HEK293 (cell line): Measurements from ENCODE around the gene GPI.

ENCODE experiments used
- GLI2 ChIP-seq: fragments of 450-650 bp; formaldehyde crosslinking; IDR thresholded peaks from 2 replicates; pipeline ENCODE4; 2017; ENCODE audit warnings: missing biosample characterization, missing genetic modification characterization, low read depth, borderline replicate concordance
- GLI4 ChIP-seq: fragments of 450-650 bp; formaldehyde crosslinking; IDR thresholded peaks from 2 replicates; pipeline ENCODE4 v1.5.1; 2016; ENCODE audit warnings: missing biosample characterization, missing genetic modification characterization
- PRDM6 ChIP-seq: fragments of 450-650 bp; formaldehyde crosslinking; IDR thresholded peaks from 2 replicates; pipeline ENCODE4 v1.5.1; 2017; ENCODE audit warnings: missing biosample characterization, missing genetic modification characterization
- SP2 ChIP-seq: fragments of 450-650 bp; formaldehyde crosslinking; IDR thresholded peaks from 2 replicates; pipeline ENCODE4 v1.5.1; 2016; ENCODE audit warnings: missing biosample characterization, missing genetic modification characterization
- ZBTB44 ChIP-seq: fragments of 450-650 bp; IDR thresholded peaks from 2 replicates; pipeline ENCODE4 v1.5.1; 2018; ENCODE audit warnings: missing biosample characterization, mild to moderate bottlenecking, missing genetic modification characterization
- ZBTB49 ChIP-seq: fragments of 450-650 bp; formaldehyde crosslinking; IDR thresholded peaks from 2 replicates; pipeline ENCODE4 v1.5.1; 2016; ENCODE audit warnings: missing biosample characterization, missing genetic modification characterization, low read depth
- ZEB2 ChIP-seq: fragments of 450-650 bp; formaldehyde crosslinking; IDR thresholded peaks from 2 replicates; pipeline ENCODE4 v1.5.1; 2016; ENCODE audit warnings: missing biosample characterization, missing genetic modification characterization
- ZFP3 ChIP-seq: fragments of 450-650 bp; formaldehyde crosslinking; IDR thresholded peaks from 2 replicates; pipeline ENCODE4 v1.5.1; 2016; ENCODE audit warnings: low read depth, missing biosample characterization, missing genetic modification characterization
- ZNF157 ChIP-seq: fragments of 450-650 bp; formaldehyde crosslinking; IDR thresholded peaks from 2 replicates; pipeline ENCODE4 v1.5.1; 2016; ENCODE audit warnings: missing biosample characterization, missing genetic modification characterization
- ZNF248 ChIP-seq: fragments of 450-650 bp; formaldehyde crosslinking; IDR thresholded peaks from 2 replicates; pipeline ENCODE4 v1.5.1; 2017; ENCODE audit warnings: missing biosample characterization, missing genetic modification characterization
- ZNF26 ChIP-seq: fragments of 450-650 bp; formaldehyde crosslinking; IDR thresholded peaks from 2 replicates; pipeline ENCODE4 v1.5.1; 2016; ENCODE audit warnings: missing biosample characterization, missing genetic modification characterization
- ZNF280D ChIP-seq: fragments of 450-650 bp; formaldehyde crosslinking; IDR thresholded peaks from 2 replicates; pipeline ENCODE4 v1.5.1; 2016; ENCODE audit warnings: missing biosample characterization, missing genetic modification characterization
- ZNF391 ChIP-seq: fragments of 450-650 bp; formaldehyde crosslinking; IDR thresholded peaks from 2 replicates; pipeline ENCODE4 v1.5.1; 2016; ENCODE audit warnings: low read depth, missing biosample characterization, missing genetic modification characterization, borderline replicate concordance
- ZNF416 ChIP-seq: fragments of 450-650 bp; formaldehyde crosslinking; IDR thresholded peaks from 2 replicates; pipeline ENCODE4 v1.5.1; 2016; ENCODE audit warnings: missing biosample characterization, missing genetic modification characterization
- ZNF561 ChIP-seq: fragments of 450-650 bp; IDR thresholded peaks from 2 replicates; pipeline ENCODE4 v1.5.1; 2018; ENCODE audit warnings: missing biosample characterization, missing genetic modification characterization, borderline replicate concordance
- ZNF704 ChIP-seq: fragments of 450-650 bp; formaldehyde crosslinking; IDR thresholded peaks from 2 replicates; pipeline ENCODE4 v1.5.1; 2016; ENCODE audit warnings: missing biosample characterization, missing genetic modification characterization
- ZNF792 ChIP-seq: fragments of 450-650 bp; formaldehyde crosslinking; IDR thresholded peaks from 2 replicates; pipeline ENCODE4 v1.5.1; 2016; ENCODE audit warnings: missing biosample characterization, missing genetic modification characterization
- TF ChIP-seq, protein P1 (sequence below): fragments of 450-650 bp; formaldehyde crosslinking; IDR thresholded peaks from 2 replicates; pipeline ENCODE4 v1.5.1; 2017; ENCODE audit warnings: missing biosample characterization, missing genetic modification characterization
- TF ChIP-seq, protein P2 (sequence below): fragments of 450-650 bp; formaldehyde crosslinking; IDR thresholded peaks from 2 replicates; pipeline ENCODE4 v1.5.1; 2016; ENCODE audit warnings: missing biosample characterization, missing genetic modification characterization
- TF ChIP-seq, protein P3 (sequence below): fragments of 450-650 bp; formaldehyde crosslinking; IDR thresholded peaks from 2 replicates; pipeline ENCODE4 v1.5.1; 2017; ENCODE audit warnings: missing biosample characterization, mild to moderate bottlenecking, missing genetic modification characterization, moderate library complexity

The GPI gene

GRCh38 chr19:34359140-34359953, 5.6 kb upstream of the GPI start (continued):
- no peak; the same call in 1 of the 2 replicates for TF ChIP-seq ZNF280D
- TF ChIP-seq, protein P1, sequence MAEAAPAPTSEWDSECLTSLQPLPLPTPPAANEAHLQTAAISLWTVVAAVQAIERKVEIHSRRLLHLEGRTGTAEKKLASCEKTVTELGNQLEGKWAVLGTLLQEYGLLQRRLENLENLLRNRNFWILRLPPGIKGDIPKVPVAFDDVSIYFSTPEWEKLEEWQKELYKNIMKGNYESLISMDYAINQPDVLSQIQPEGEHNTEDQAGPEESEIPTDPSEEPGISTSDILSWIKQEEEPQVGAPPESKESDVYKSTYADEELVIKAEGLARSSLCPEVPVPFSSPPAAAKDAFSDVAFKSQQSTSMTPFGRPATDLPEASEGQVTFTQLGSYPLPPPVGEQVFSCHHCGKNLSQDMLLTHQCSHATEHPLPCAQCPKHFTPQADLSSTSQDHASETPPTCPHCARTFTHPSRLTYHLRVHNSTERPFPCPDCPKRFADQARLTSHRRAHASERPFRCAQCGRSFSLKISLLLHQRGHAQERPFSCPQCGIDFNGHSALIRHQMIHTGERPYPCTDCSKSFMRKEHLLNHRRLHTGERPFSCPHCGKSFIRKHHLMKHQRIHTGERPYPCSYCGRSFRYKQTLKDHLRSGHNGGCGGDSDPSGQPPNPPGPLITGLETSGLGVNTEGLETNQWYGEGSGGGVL (tag by site-specific recombination), result peak; percentile 27; the same call in 1 of the 2 replicates
- peak; percentile 98 for TF ChIP-seq ZEB2 (tag by site-specific recombination)
- peak; percentile 96 for TF ChIP-seq SP2 (tag by site-specific recombination)
- TF ChIP-seq GLI4, result no peak
- TF ChIP-seq, protein P2, sequence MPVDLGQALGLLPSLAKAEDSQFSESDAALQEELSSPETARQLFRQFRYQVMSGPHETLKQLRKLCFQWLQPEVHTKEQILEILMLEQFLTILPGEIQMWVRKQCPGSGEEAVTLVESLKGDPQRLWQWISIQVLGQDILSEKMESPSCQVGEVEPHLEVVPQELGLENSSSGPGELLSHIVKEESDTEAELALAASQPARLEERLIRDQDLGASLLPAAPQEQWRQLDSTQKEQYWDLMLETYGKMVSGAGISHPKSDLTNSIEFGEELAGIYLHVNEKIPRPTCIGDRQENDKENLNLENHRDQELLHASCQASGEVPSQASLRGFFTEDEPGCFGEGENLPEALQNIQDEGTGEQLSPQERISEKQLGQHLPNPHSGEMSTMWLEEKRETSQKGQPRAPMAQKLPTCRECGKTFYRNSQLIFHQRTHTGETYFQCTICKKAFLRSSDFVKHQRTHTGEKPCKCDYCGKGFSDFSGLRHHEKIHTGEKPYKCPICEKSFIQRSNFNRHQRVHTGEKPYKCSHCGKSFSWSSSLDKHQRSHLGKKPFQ (tag by site-specific recombination), result no peak
- no peak for TF ChIP-seq ZNF416 (tag by site-specific recombination)
- TF ChIP-seq ZBTB49 (tag by site-specific recombination), result no peak
- no peak for TF ChIP-seq PRDM6 (tag by site-specific recombination)
- TF ChIP-seq ZNF391 (tag by site-specific recombination), result peak; percentile 73; the same call in 1 of the 2 replicates
- TF ChIP-seq ZFP3 (tag by site-specific recombination), result no peak
- TF ChIP-seq, protein P3, sequence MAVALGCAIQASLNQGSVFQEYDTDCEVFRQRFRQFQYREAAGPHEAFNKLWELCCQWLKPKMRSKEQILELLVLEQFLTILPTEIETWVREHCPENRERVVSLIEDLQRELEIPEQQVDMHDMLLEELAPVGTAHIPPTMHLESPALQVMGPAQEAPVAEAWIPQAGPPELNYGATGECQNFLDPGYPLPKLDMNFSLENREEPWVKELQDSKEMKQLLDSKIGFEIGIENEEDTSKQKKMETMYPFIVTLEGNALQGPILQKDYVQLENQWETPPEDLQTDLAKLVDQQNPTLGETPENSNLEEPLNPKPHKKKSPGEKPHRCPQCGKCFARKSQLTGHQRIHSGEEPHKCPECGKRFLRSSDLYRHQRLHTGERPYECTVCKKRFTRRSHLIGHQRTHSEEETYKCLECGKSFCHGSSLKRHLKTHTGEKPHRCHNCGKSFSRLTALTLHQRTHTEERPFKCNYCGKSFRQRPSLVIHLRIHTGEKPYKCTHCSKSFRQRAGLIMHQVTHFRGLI (tag by site-specific recombination), result no peak; the same call in 1 of the 2 replicates
- peak; percentile 69; the same call in 1 of the 2 replicates for TF ChIP-seq ZBTB44 (tag by site-specific recombination)
- TF ChIP-seq ZNF26 (tag by site-specific recombination), result no peak
- no peak for TF ChIP-seq ZNF248 (tag by site-specific recombination)
- peak; percentile 93; the same call in 1 of the 2 replicates for TF ChIP-seq ZNF561 (tag by site-specific recombination)
- TF ChIP-seq ZNF157 (tag by site-specific recombination), result no peak
- TF ChIP-seq GLI2 (tag by site-specific recombination), result no peak
- no peak for TF ChIP-seq ZNF704
- no peak for TF ChIP-seq ZNF792 (tag by site-specific recombination)
